ENCODE results near the gene FIS1.

FIS1 gene

GRCh38 chr7:101235050-101235449, 9.8 kb downstream of the FIS1 start:
- DNase-seq, result no peak

GRCh38 chr7:101234636-101235035, 10.2 kb downstream of the FIS1 start:
- DNase-seq, result no peak

GRCh38 chr7:101233907-101234547, 10.9 kb downstream of the FIS1 start:
- no peak for DNase-seq

- peak; percentile 51 for DNase-seq
These were observed 12.6 kb downstream of the FIS1 start for GRCh38 chr7:101232141-101232850.

- DNase-seq, result no peak
These were observed 13.2 kb downstream of the FIS1 start for GRCh38 chr7:101231644-101232043.

- no peak for DNase-seq
These were observed 18.2 kb downstream of the FIS1 start for GRCh38 chr7:101226721-101227120.

GRCh38 chr7:101225650-101226049, 19.2 kb downstream of the FIS1 start:
- no peak for DNase-seq

GRCh38 chr7:101223528-101223927, 21.4 kb downstream of the FIS1 start:
- no peak for DNase-seq

GRCh38 chr7:101222275-101222830, 22.5 kb downstream of the FIS1 start:
- no peak for DNase-seq

GRCh38 chr7:101220295-101220694, 24.6 kb downstream of the FIS1 start:
- DNase-seq, result no peak

- no peak for DNase-seq
These were observed 26.4 kb downstream of the FIS1 start for GRCh38 chr7:101218236-101219125.

- peak; percentile 87 for DNase-seq
These were observed 27.3 kb downstream of the FIS1 start, which contains the start of the genes PLOD3 and ZNHIT1 for GRCh38 chr7:101217388-101218235. PLOD3 (minus strand) TSS chr7:101217581; CDS start chr7:101217274, 307 bp downstream. ZNHIT1 (plus strand) TSS chr7:101218165; CDS start chr7:101218196, 31 bp downstream.

- peak; percentile 79 for DNase-seq
These were observed 28.0 kb downstream of the FIS1 start for GRCh38 chr7:101216860-101217387.

- no peak for DNase-seq
These were observed 28.7 kb downstream of the FIS1 start for GRCh38 chr7:101216001-101216859.

GRCh38 chr7:101212014-101212413, 32.9 kb downstream of the FIS1 start:
- DNase-seq, result no peak

- DNase-seq, result no peak
These were observed 33.4 kb downstream of the FIS1 start for GRCh38 chr7:101211501-101211900.

- no peak for DNase-seq
These were observed 34.7 kb downstream of the FIS1 start for GRCh38 chr7:101210143-101210542.

GRCh38 chr7:101208794-101209193, 36.1 kb downstream of the FIS1 start:
- no peak for DNase-seq

GRCh38 chr7:101207459-101207858, 37.4 kb downstream of the FIS1 start:
- no peak for DNase-seq

- no peak for DNase-seq
These were observed 38.2 kb downstream of the FIS1 start for GRCh38 chr7:101206665-101207042.
